Activated CD8-positive, alpha-beta memory T cell treated with anti-CD3 and anti-CD28 coated beads, Interleukin-2, amount 50 U/mL, for 24 hours (primary cell): Measurements from ENCODE around the gene PP2D1.
"Not testable (repeated sequence)": the region's sequence is repeated elsewhere in the genome, so short reads cannot be mapped to it uniquely, and the experiment has no call there.

ENCODE experiments used
- DNase-seq: peaks from one replicate; pipeline ENCODE4 v3.0.0-alpha.2; 2020; ENCODE audit errors: extremely low read depth

The PP2D1 gene

GRCh38 chr3:20012164-20012563, at the start of gene PP2D1:
TSS of gene PP2D1 (minus strand) at chr3:20012264. CDS start at chr3:20012072, 192 bp downstream.
- no peak for DNase-seq

GRCh38 chr3:20060974-20061685, 49.1 kb upstream of the PP2D1 start:
- no peak for DNase-seq

GRCh38 chr3:20059929-20060328, 47.9 kb upstream of the PP2D1 start:
- no peak for DNase-seq

DNA sequence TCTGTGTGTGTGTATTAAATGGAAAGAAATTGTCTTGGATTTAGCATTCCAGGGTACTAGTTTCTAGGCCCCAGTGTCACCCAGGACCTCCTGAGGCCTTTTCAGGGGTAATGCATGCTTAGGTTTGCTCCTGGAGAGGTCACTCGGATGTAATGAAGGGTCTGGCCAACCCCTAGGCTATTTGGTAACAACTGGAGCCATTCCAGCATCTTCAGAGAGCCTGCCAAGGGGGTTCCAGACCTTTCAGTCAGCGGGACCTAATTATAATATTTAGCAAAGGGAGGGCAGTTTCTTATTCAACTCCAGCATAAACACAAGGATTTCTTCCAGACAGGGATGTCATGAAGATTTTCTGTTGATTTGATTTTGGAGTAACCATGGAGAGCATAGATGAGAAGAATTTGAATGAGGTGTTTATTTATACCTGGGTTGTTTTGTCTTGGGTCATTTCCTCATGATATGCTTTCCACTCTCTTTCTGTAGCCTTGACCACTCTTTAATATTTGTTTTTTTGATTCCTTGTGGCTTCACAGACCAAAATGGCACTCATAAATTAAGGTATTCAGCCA, 45.6 kb upstream of the PP2D1 start:
- DNase-seq: no peak

DNA sequence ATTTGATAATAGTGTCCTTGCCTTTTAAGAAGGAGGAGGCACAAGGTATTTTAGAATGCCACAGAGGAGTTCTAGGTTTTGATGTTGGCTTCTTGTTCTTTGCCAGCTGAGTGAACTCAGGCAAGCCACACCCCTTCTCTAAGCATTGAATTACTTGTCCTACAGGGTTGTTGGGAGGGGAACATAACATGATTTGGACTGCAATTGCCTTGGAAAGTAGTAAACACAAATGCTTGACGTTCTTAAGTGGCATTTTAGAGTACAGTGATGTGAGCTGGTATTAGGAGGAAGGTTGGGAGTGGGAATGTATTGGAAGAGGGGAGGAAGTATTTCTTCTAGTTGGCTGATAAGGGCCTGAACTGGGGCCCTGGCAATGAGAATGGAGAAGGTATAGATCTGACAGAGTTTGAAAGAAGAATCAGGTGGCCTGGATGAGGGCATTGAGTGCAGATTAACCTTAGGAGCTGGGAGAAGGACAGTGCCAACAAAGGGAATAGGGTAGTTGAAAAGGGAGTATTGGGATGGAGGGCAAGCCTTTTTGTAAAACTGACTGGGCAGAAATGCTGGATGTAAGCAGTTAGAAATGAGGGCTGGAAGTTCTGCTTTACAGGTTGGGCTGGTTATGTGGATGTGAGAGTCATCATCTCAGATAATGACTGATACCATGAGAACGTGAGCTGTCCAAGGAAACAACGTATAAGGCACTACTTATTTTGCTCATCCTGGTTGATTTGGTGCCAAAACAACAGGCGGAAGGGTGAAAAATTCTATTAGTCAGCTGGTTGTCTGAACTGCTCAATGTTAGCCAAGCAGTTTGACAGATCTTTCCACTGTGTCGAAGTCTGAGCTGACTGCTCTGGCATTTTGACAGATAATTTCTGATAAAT, 44.9 kb upstream of the PP2D1 start:
- DNase-seq: no peak

DNA sequence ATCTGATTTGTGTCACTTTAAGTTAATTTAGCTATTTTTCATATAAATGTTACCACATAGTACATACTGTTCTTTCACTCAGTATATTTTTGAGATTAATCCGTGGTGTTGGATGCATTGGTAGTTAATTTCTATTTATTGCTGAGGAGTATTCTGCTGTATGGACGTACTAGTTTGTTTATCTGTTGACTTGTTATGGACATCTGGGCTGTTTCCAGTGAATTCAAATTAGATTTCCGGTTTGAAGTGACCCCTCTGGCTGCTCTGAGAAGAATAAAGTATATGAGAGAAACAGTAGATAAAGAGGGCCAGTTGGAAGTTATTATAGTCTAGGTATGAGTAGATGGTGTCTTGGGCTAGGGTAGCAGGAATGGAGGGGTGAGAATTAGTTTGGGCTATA, 43.8 kb upstream of the PP2D1 start:
- DNase-seq: no peak

- DNase-seq: no peak
Measured at GRCh38 chr3:20055020-20055775, 43.1 kb upstream of the PP2D1 start.

- DNase-seq: no peak
Measured at GRCh38 chr3:20054549-20054987, 42.5 kb upstream of the PP2D1 start.

DNA sequence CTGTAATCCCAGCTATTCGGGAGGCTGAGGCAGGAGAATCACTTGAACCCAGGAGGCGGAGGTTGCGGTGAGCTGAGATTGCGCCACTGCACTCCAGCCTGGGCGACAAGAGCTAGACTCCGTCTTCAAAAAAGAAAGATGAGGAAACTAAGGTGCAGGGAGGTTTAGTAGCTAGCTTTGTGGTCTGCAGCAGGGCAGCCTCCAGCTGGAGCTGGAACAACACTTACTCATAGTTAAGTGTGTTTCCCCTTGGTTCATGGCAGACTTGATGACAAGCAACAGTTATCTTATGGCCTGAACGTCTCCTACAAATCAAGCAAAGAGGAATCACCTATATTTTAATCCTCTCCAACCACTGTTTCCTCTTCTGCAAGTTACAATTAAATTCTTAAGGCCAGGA, 40.8 kb upstream of the PP2D1 start:
- DNase-seq: no peak

DNA sequence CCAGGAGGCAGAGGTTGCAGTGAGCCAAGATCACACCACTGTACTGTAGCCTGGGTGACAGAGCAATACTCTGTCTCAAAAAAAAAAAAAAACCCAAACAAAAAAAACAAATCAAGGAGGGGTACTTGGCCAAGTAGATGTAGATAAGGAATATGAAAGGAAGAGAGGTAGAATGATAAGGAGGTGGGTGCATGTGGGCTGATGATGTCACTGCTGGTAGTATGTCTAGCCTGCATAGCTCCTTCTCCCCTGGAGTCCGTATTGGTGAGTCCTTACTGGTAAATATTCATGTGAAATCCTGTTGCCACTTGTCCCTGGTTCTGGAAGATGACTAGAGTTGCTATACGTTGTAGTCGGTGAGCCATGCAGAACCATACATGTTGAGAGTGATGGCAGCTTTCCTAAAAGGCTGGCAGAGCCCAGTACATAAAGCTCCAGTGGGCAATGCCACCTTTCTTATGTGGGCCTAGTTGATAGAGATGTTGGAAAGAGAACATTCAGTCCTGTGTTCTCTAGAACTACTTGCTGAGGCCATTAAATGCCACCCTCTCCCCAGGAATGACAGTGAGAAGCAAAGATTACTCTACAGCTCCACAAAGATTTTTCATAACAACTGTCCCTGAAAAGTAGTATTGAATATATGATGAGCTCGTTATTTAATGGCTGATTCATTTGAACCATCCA, 39.2 kb upstream of the PP2D1 start:
- DNase-seq: no peak

DNA sequence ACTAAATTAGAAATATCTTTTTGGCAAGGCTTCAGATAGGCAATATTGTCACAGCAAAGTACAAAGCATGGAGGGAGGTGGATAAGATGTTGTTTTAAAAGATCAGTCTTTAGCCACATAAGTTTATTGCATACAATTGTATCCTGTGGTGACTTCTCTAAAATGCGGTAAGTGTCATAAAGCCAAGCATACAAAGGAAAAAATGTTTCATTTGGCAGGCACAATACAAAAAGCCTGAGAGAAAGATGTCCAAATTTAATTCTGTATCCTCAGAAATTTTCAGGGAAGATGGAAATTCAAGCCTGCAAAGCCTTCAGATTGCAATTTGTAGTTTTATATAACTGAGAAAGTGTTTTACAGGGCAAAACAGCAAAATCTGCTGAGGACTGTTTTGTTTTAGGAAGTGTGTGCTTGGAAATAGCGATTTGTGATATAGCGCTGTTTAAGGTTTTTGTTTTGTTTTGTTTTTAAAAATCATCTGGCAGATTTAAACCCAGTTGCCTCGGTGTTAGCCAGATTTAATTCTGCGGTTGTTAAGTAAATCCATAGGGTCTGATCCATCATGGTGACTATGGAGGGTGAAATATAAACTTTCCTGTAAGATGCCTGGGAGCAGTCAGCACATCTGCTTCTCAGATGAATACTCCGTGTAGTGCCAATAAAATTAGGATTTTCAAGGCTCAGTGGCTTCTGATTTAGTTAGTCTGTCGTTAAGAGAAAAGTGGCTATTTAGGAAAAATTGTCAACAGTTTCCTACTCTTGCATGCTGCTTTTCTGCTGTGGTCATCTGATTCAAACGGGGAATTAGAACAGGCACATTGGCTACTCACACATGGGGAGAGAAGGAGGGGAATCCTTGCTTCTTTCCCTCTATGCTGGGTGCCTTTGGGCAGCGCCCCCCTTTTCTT, 36.2 kb upstream of the PP2D1 start:
- no peak for DNase-seq

- DNase-seq: no peak
Measured at GRCh38 chr3:20047341-20047779, 35.3 kb upstream of the PP2D1 start.

GRCh38 chr3:20046556-20046955, 34.5 kb upstream of the PP2D1 start:
- no peak for DNase-seq

DNA sequence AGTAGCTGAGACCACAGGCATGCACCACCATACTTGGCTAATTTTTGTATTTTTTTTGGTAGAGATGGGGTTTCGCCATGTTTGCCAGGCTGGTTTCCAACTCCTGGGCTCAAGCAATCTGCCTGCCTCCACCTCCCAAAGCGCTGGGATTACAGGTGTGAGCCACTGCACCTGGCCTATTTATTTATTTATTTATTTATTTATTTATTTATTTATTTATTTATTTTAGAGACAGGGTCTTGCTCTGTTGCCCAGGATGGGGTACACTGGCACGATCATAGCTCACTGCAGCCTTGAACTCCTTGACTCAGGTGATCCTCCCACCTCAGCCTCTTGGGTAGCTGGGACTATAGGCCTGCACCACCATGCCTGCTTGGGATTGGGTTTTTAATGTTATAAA, 33.1 kb upstream of the PP2D1 start:
- DNase-seq: not testable (repeated sequence)

- DNase-seq: no peak
Measured at GRCh38 chr3:20043825-20044224, 31.8 kb upstream of the PP2D1 start.

GRCh38 chr3:20043396-20043795, 31.3 kb upstream of the PP2D1 start:
- no peak for DNase-seq

DNA sequence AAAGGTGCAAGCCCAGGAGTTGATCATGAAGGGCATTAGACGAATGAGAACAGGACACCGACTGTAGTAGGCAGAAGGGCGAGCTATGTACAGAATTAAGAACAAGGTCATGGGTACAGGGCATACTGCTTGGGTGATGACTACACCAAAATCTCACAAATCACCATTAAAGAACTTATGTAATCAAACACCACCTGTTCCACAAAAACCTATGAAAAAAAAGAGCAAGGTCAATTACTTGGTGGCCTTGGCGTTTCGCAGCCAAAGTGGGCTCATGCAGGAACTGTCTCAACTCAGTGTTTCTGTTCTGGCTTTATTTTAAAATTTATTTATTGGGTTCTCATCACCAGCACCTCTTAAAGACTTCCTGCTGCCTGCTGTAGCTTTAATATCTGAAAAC, 30.3 kb upstream of the PP2D1 start:
- no peak for DNase-seq

- no peak for DNase-seq
Measured at GRCh38 chr3:20041197-20041780, 29.2 kb upstream of the PP2D1 start.

DNA sequence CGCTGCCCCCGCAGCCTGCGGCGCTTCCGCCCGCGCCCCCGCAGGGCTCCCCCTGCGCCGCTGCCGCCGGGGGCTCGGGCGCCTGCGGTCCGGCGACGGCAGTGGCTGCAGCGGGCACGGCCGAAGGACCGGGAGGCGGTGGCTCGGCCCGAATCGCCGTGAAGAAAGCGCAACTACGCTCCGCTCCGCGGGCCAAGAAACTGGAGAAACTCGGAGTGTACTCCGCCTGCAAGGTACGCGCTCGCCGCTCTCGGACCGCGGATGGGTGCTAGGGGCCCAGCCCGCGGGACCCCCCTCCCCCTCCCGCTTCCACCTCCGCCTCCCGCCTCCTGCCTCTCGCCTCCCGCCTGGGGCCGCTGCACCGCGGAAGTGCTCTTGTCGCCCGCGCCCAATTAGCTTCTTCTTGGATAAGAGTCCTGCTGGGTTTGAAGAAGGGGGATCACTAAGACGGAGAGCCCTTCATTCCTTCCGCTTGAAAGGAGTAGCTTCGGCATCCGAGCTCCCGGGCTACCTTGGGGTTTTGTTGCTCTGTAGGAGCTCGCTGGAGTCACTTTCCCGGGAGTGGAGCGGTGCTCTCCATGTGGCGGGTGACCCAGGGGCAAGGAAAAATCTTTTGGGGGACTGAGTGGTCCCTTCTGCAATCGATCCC, 28.6 kb upstream of the PP2D1 start:
- no peak for DNase-seq
